ENCODE data around the gene MAPK8IP3.

Gene MAPK8IP3

DNA sequence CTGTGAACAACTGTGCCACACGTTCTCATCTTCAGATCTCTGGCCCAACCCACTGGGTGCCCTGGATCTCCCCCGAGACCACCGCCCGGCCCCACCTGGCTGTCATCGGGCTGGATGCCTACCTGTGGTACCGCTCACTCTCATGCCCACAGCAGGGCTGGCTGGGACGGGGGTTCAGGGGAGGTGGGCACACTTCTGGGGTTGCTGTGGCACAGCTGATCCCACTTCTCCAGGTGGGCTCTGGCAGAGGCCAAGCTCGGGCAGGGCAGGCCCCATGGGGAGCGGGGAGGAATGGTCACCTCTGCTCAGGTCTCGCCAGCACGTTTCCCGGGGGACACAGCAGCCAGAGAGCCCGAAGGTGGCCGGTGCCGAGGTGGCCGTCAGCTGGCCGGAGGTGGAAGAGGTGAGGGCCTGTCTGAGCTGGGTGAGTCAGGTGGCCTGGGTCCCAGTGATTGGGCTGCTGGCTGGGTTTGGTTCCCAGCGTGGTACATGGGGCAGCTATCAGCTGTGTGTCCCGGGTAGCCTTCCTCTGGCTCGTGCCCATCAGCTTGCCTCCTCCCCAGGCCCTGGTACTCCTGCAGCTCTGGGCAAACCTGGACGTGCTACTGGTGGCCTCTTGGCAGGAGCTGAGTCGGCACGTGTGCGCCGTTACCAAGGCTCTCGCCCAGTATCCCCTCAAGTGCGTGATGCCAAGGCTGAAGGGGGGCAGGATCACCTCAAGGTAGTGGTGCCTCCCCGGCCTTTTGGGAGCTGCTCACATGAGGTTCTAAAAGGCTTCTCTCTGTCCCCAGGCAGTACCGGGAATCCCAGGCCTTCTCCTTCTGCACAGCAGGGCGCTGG, 69.2 kb downstream of the MAPK8IP3 start:
- peak overlapping the region; percentile 96; the same call in 1 of the 2 replicates for H3K4me2 ChIP-seq (ENCODE audit: low read length)
- H3K36me3 ChIP-seq (ENCODE audit: control insufficient read depth, low read length), result peaks cover 60% of the 10 kb centered on the region
- no peaks in the 10 kb centered on the region for H3K9me2 ChIP-seq (replicated peaks; ENCODE audit: control insufficient read depth, low read length)
- H3K9me3 ChIP-seq (ENCODE audit: control insufficient read depth, insufficient read depth, low read length), result no peaks in the 10 kb centered on the region
- no peaks in the 10 kb centered on the region for H4K20me1 ChIP-seq (ENCODE audit: control insufficient read depth, insufficient read depth, low read depth, low read length)
- H3K27ac ChIP-seq (ENCODE audit: low read depth, low read length), result no peak overlapping the region
- H3F3A ChIP-seq (ENCODE audit: control insufficient read depth, insufficient read depth), result peaks cover 11% of the 10 kb centered on the region
- TF ChIP-seq CTCF (IDR thresholded peaks at IDR 0.05; ENCODE audit: low read depth, low read length, poor library complexity, severe bottlenecking) (no peak), EZH2phosphoT487 (IDR thresholded peaks at IDR 0.05; ENCODE audit: borderline replicate concordance, low read length) (no peak)
- H3K4me1 ChIP-seq (ENCODE audit: control insufficient read depth, low read length), result peaks cover 19% of the 10 kb centered on the region
- peaks cover 52% of the 10 kb centered on the region for H3K79me2 ChIP-seq (ENCODE audit: control insufficient read depth, low read length)
- H3K4me3 ChIP-seq (ENCODE audit: low read length), result no peak overlapping the region
- H3K27me3 ChIP-seq (ENCODE audit: control insufficient read depth, low read length), result no peaks in the 10 kb centered on the region

DNA sequence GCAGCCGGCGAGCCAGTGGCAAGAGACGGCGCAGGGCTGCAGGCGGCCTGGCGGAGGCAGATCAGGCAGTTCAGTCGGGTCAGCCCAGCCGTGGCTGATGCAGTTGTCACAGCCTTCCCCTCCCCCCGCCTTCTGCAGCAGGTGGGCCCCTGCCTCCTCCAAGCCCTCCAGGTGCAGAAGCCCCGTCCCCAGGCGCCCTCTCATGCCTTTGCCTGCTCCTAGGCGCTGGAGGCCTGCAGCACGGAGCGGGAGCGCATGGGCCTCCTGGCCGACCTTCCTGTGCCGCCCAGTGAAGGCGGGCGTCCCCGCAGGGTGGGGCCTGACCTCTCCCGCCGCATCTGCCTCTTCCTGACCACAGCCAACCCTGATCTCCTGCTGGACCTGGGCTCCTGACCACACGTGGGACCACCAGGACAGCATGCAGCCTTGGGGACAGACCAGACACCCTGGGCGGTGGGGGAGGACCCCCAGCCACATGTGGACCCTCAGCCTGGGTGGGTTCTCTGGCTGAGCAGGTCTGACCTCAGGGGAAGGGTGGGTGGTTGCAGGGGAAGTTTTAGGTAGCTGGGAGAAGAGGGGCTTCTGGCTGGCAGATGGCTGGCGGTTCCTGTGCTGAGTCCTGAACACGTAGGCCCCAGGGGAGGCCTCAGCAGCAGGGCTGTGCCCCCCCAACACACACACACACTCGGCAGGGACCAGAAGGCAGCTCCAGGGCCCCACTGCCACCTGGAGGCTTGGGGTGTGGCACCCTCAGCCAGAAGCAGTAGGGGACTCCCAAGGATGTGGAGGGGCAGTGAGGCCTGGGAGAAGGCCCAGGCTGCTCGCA, 70.1 kb downstream of the MAPK8IP3 start:
- Histone ChIP-seq H3K36me3 (ENCODE audit: control insufficient read depth, low read length) (peaks cover 56% of the 10 kb centered on the region), H3K4me2 (ENCODE audit: low read length) (no peak overlapping the region), H4K20me1 (ENCODE audit: control insufficient read depth, insufficient read depth, low read depth, low read length) (no peaks in the 10 kb centered on the region), H3K4me1 (ENCODE audit: control insufficient read depth, low read length) (peaks cover 14% of the 10 kb centered on the region), H3K9me2 (replicated peaks; ENCODE audit: control insufficient read depth, low read length) (no peaks in the 10 kb centered on the region), H3K27me3 (ENCODE audit: control insufficient read depth, low read length) (no peaks in the 10 kb centered on the region), H3F3A (ENCODE audit: control insufficient read depth, insufficient read depth) (peaks cover 8% of the 10 kb centered on the region; the same call in 1 of the 2 replicates), H3K27ac (ENCODE audit: low read depth, low read length) (no peak overlapping the region), H3K9me3 (ENCODE audit: control insufficient read depth, insufficient read depth, low read length) (no peaks in the 10 kb centered on the region), H3K79me2 (ENCODE audit: control insufficient read depth, low read length) (peaks cover 46% of the 10 kb centered on the region), H3K4me3 (ENCODE audit: low read length) (no peak overlapping the region)
- TF ChIP-seq CTCF (IDR thresholded peaks at IDR 0.05; ENCODE audit: low read depth, low read length, poor library complexity, severe bottlenecking), result no peak
- no peak for TF ChIP-seq EZH2phosphoT487 (IDR thresholded peaks at IDR 0.05; ENCODE audit: borderline replicate concordance, low read length)

- Histone ChIP-seq H3K27me3 (ENCODE audit: control insufficient read depth, low read length) (no peaks in the 10 kb centered on the region), H3K36me3 (ENCODE audit: control insufficient read depth, low read length) (peaks cover 54% of the 10 kb centered on the region), H3K79me2 (ENCODE audit: control insufficient read depth, low read length) (peaks cover 47% of the 10 kb centered on the region), H3F3A (ENCODE audit: control insufficient read depth, insufficient read depth) (peaks cover 8% of the 10 kb centered on the region; the same call in 1 of the 2 replicates), H3K4me1 (ENCODE audit: control insufficient read depth, low read length) (peaks cover 20% of the 10 kb centered on the region), H3K4me3 (ENCODE audit: low read length) (no peak overlapping the region), H3K4me2 (ENCODE audit: low read length) (no peak overlapping the region), H3K9me3 (ENCODE audit: control insufficient read depth, insufficient read depth, low read length) (no peaks in the 10 kb centered on the region), H3K27ac (ENCODE audit: low read depth, low read length) (no peak overlapping the region), H4K20me1 (ENCODE audit: control insufficient read depth, insufficient read depth, low read depth, low read length) (no peaks in the 10 kb centered on the region), H3K9me2 (replicated peaks; ENCODE audit: control insufficient read depth, low read length) (no peaks in the 10 kb centered on the region)
- no peak for TF ChIP-seq EZH2phosphoT487 (IDR thresholded peaks at IDR 0.05; ENCODE audit: borderline replicate concordance, low read length)
- no peak for TF ChIP-seq CTCF (IDR thresholded peaks at IDR 0.05; ENCODE audit: low read depth, low read length, poor library complexity, severe bottlenecking)
Measured at GRCh38 chr16:1776672-1776955, 70.6 kb downstream of the MAPK8IP3 start.

Data from DOHH2 (cell line).